GM15510 (cell line): ENCODE data around the gene HYDIN.

ENCODE experiments used
- POLR2A ChIP-seq: IDR thresholded peaks from 3 replicates; pipeline ENCODE4 v1.6.1; 2011; ENCODE audit warnings: borderline replicate concordance; ENCODE audit not compliant: insufficient read length; ENCODE audit errors: extremely low read depth

Gene HYDIN

DNA sequence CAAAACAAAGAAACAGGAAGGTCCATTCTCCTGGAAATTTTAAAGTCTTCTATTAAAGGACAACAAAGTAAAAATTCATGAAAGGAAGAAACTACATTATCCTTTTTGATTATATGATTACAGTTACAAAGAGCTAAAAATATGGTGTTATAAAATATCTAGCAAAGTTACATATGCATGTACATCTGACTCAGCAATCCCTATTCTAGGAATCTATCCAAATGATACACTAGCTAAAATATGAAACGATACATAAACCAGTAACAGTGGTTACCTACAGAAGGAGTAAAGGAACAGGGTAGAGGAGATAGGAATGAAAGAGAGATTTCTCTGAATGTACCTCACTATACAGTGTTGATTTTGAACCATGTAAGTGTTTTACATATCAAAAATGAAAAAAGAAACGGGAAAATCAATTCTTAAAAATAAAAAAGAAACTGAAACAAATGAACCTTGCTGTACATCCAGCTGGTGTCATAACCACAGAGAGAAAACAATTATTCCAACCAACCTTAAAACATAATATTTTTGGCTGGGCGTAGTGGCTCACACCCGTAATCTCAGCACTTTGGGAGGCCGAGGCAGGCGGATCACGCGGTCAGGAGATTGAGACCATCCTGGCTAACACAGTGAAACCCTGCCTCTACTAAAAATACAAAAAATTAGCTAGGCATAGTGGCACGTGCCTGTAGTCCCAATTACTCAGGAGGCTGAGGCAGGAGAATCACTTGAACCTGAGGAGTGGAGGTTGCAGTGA lies 41.4 kb downstream of the HYDIN start:
- TF ChIP-seq POLR2A, result no peak

DNA sequence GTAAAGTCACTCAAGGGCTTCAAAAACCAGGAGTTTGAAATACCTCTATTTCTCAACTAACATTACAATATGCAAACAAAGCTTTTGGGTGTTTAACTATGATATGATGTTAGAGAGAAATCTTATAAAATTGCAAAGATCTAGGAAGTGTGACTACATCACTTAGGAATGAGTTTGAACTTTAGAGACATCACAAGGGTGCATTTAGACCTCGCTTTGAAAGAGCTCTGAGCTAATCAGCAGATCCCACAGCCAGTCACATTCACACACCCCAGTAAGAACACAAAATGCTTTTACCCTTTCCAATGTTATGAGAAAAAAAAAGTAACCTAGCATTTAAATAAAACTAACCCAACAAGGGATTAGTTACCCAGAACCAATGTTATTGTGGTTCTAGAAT lies 45.2 kb downstream of the HYDIN start:
- no peak for TF ChIP-seq POLR2A

DNA sequence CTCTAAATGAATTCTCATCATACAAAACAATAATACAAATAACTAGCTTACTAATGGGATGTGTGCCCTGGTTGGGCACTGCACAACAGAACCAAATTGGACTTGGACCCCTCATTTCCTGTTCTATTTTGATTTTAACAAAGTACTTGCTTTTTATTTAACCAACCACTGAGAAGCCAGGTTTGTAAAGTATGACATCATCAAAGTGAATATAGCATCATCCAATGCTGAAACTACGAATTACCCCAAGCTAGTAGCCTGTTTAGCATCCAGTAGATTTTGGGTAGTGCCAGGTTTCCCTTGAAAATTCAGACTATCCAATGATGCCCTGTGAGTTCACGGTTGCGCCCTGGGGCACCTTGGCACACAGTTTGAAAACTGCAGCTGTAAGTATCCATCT lies 51.0 kb downstream of the HYDIN start:
- no peak for TF ChIP-seq POLR2A

DNA sequence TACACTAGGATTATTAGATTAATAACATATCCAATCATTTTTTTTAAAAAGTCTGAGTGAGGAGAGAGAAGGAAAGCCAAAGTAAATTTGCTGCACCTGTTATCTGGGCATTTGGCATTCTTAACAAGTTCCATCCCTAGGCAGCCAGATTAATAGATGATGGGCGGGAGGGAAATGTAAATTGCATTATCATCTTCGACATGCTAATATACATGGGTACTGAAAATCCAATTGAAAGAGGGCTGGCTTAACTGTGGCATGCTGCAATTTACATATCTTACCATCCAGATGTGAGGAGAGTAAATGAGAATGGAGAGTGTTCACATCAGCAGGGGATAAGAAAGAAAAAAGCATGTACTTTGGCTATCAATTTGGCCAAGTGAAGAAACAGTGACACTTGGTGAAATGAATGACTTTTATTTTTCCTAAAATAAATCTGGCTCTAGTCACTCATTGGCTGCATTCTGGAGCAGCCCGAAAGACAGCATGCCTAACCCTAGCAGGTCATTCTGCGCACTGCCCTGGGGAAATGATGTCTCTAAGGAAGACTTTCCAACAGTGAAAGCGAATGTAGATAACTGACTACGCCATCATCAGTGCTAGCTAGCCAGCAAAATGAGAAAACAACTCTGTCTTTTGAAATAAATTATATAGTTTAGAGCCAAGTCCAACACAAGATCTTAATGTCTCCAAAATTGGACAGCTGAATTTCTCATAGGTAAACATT lies 57.9 kb downstream of the HYDIN start:
- TF ChIP-seq POLR2A, result no peak

DNA sequence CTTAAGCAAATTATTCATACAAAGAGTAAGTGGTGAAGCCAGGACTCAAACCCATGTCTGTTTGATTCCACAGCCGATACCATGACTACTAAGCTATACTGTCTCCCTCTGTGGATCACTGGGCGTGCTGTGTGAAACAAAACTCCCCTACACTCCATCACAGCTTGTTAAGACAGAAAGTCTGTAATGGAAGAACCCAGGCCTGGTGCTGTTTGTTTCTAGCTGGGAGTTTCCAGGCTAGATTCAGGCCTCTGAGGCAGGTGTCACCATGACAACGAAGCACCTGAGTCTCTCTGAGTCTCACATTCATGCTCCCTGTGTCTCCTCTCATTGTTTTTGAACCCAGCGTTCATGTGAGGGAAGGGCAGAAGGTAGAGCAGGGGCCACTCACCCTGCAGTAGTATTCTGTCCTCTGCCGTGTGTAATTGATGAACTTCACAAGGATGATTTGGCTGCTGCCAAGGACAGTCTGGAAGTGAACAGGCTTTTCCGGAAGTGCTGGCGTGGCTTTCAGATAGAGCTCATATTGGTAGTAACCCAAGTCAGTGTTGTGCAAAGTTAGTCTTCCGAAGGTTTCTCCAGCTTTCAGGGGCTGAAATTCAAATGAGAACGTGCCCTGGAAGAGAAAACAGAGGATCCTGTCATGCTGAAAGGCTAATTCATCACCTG lies 421.0 kb downstream of the HYDIN start:
- TF ChIP-seq POLR2A, result no peak

DNA sequence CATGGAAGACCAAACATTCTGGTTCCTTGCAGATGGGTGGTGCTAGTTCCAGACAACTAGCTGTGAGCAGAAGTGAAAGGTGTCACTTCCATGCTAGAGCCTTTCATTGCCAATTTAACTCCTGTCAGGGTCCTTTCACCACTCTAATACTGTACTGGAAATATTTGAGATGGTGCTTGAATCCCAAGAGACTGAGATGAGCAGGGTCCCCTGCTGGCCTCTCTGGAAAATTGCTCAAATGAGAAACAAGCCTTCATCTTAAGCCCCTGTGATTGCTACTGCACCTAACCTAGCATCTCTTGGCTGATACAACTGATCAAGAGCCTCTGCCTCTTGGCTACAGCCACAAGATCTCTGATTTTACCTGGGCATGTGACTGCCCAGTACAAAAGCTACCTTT lies 422.2 kb downstream of the HYDIN start:
- TF ChIP-seq POLR2A, result no peak

DNA sequence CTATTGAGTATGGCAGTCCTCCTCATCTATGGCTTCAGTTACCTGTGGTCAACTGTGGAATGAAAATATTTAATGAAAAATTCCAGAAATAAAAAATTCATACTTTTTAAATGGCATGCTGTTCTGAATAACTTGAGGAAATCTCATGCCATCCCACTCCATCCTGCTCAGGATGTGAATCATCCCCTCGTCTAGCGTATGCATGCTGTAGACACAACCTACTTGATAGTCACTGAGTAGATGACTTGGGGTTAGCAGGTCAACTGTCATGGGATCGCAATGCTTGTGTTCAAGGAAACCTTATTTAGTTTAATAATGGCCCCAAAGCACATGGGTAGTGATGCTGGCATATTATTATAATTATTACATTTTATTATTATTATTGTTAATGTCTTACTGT lies 424.7 kb downstream of the HYDIN start:
- no peak for TF ChIP-seq POLR2A

DNA sequence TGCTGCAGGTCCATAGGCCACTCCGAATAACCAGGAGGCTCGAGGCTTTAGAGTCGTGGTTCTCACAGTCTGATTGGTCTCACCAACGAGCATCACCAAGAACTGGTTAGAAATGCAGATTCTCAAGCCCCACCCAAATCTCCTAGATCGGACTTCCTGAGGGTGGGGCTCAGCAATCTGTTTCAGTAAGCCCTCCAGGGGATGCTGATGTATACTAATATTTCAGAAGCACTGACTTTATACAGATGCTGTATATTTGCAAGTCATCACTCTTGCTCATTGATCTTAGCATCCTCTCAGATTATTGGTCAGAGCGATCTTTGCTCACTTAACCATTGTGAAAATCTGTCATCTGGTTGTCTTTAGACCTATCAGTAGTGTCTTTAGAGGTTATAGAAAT lies 425.1 kb downstream of the HYDIN start:
- no peak for TF ChIP-seq POLR2A

DNA sequence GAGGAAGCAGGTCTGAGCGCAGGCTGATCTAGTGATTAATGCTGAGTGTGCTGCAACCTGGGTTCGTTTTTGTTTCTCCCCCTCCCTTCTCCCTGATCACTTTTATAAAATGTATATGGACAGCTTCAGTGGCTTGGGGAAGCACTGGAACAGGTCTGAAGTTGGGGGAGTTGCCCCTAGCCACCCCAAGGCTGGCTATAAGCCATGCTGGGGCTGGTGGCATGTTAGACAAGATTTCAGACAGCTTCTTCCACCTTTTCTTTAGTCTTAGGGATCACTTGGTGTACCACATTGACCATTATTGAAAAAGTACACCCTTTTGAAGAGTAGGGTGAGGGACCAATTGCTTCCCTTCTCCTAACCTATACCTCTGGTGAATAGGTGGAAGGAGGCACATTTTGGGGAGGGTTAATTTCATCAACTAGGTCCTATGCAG lies 425.8 kb downstream of the HYDIN start:
- no peak for TF ChIP-seq POLR2A

DNA sequence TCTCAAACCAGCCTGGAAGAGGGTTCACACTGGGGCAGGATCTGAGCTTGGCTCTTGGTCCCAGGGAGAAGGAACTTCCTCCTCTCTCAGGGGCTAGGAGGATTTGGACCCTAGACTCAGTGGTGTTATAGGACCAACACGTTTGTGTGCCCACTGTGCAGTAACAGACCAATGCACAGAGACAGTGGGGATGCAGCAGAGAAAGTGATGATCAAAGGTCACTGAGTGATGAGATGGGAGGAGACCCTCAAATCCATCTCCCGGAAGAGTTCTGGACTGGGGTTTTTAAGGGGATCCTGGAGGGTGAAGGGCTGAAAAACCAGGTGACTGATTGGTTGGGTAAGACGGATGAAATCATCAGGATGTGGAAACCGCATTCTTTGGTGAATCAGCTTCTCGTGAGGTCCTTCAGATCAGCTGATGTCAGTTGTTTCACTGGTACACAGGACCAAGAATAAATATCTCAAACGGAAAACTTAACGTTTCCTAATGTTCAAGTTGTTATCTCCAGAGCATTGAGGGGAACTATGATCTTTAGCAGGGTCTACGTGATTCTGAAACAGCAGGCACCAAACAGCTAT lies 426.3 kb downstream of the HYDIN start:
- TF ChIP-seq POLR2A, result no peak

DNA sequence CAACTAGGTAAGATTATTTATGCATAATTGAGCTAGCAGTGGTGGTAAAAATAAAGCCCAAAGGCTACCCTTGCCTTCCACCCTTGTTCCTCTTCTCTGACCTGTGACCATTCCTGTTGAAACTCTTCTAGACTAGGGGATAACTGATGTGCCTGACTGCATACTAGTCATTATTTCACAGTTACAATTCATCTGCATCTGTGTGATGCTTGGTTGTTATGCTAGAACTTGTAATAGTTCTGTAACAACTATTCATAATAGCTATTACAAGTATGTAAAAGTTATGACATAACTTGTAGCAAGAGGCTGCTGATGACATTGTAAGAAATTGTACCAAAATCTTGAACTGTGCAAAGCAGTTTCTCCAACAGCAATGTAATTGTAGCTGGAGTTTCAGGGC lies 427.2 kb downstream of the HYDIN start:
- no peak for TF ChIP-seq POLR2A

DNA sequence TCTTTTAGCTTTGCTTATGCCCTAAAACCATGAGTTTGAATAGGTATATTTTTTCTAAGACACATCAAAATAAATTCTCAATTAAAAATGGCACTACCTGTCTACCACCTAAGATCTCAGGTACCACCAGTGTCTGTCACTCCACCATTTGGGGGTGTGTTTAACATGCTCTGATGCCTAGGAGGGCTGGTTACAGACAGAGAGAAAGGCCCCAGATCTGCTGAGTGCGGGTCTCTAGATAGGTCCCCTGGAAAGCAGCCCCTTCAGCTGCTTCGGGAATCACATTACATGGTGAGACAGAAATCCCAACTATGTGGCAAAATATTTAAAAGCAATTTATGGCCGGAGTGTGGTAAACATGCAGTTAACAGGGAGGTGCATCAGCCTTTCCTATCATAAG lies 428.9 kb downstream of the HYDIN start:
- no peak for TF ChIP-seq POLR2A

DNA sequence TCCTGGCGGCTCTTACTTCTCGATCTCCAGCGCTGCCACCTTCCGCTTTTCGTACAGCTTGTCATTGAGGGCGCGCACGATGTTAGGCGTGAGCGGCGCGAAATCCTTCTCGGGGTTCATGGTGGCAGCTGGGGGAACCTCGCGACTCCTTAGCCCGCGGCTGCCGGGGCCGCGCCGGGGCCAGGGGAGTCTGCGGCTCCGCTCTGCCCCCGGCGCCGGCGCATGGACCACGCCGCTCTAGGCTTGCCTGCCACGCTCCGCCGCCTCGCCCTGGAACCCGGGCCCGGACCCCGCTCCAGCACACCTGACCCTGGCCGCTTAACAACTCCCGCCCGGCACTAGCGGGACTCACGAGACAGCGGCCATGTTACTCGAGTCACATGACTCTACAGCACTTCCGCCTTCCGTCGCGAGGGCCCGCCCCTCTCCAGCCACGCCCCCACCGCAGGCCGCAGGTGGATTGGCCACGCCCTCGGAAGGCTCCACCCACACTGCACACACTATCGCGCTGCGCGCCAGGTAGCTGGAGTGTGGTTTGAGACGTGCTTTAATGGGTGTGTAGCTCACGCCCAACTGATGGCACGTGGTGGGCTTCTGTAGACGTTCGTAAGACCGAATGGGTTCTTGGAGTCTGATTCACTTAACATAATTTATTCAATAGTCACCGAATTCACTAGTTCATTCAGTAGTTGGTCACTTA lies 429.6 kb downstream of the HYDIN start, which contains the start of gene VAC14:
VAC14 (minus strand) TSS at position 378 of the 700 bp plus-strand sequence; CDS start at position 120, 258 bp downstream.
- peak; percentile 85 for TF ChIP-seq POLR2A

DNA sequence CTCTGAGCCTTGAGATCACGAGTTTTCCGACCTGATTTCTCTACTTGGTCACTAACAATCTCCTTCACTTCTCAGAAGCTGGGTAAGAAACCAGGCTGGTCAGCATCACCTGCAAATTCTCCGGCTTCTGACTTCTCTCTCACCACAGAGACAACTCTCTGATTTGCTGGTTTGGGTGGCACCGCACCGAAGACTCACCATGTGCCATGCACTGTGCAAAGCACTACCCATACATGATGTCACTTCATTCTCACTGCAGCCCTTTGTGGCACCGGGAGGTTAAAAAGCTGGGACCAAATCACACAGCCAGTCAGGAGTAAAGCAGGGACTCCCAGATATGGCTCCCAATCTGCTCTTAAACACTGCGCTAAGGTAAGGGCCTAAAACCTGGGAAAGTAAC lies 430.2 kb downstream of the HYDIN start:
- no peak for TF ChIP-seq POLR2A
